NCI-H460 (cell line): ENCODE data around the gene WDR88. TPM values are rescaled to one million over a fixed set of nuclear protein-coding genes. Genes with fewer than 3 reads are reported as not detected.
"Not testable (repeated sequence)": the region's sequence is repeated elsewhere in the genome, so short reads cannot be mapped to it uniquely, and the experiment has no call there.

Experiments
- DNase-seq: peaks from one replicate; pipeline ENCODE4 v3.0.0-alpha.2; 2016; ENCODE audit warnings: low read depth; ENCODE audit errors: extremely low read depth
- total RNA-seq: library from RNA; depleted of rRNA; stranded (reverse); fragments of >200 nt; shearing (Covaris generic); gene quantifications from 2 replicates; pipeline ENCODE4 v1.2.3, GENCODE V29; 2014

The WDR88 gene
- total RNA-seq, 1 experiment from 2014 or later: 0.20 TPM

GRCh38 chr19:33208904-33209849 lies 77.3 kb downstream of the WDR88 start:
- DNase-seq: no peak

GRCh38 chr19:33209850-33210230 lies 77.9 kb downstream of the WDR88 start:
- DNase-seq: not testable (repeated sequence)

- no peak for DNase-seq
Observed at GRCh38 chr19:33210266-33210940, 78.5 kb downstream of the WDR88 start.

- DNase-seq: no peak
Observed at GRCh38 chr19:33211794-33212435, 80.0 kb downstream of the WDR88 start.

GRCh38 chr19:33212436-33213172 lies 80.7 kb downstream of the WDR88 start:
- no peak for DNase-seq

- no peak for DNase-seq
Observed at GRCh38 chr19:33214596-33214995, 82.7 kb downstream of the WDR88 start.

GRCh38 chr19:33215438-33216197 lies 83.7 kb downstream of the WDR88 start:
- DNase-seq: no peak

GRCh38 chr19:33216198-33216830 lies 84.4 kb downstream of the WDR88 start:
- no peak for DNase-seq

- no peak for DNase-seq
Observed at GRCh38 chr19:33217881-33218280, 86.0 kb downstream of the WDR88 start.

- no peak for DNase-seq
Observed at GRCh38 chr19:33219261-33219815, 87.4 kb downstream of the WDR88 start.

GRCh38 chr19:33220115-33220514 lies 88.2 kb downstream of the WDR88 start:
- no peak for DNase-seq

- no peak for DNase-seq
Observed at GRCh38 chr19:33220735-33221134, 88.8 kb downstream of the WDR88 start.

- no peak for DNase-seq
Observed at GRCh38 chr19:33221638-33222037, 89.7 kb downstream of the WDR88 start.

GRCh38 chr19:33222255-33222654 lies 90.3 kb downstream of the WDR88 start:
- not testable (repeated sequence) for DNase-seq

- no peak for DNase-seq
Observed at GRCh38 chr19:33224694-33225457, 93.0 kb downstream of the WDR88 start.
